ENCODE measurements around the gene PTRHD1. TPM values are rescaled to one million over a fixed set of nuclear protein-coding genes. Genes with fewer than 3 reads are reported as not detected.

PTRHD1 gene
- total RNA-seq, 1 donor from 2014 or later = 42.7 TPM

DNA sequence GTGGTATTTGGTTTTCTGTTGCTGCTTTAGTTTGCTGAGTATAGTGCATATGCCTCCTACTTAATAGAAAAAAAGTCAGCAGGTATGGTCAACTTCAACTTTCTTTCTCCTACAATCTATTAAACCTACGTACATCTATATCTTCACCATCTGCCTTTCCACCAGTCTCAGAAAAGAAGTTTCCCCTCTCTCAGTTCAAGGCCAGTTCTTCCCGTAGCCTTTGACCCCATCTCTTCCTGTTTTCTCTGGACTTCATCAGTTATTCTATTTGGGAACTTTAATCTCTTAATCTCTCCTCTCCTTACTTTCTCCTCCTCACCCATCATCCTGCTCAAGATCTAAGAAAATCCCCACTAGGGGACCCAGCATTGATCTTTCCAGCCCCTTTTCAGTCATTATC, 5.7 kb downstream of the PTRHD1 start:
- Mint-ChIP-seq H3K27ac (ENCODE audit: unreplicated experiment) (no peak overlapping the region), H3K4me1 (peaks cover 33% of the 10 kb centered on the region), H3K27me3 (ENCODE audit: low read depth) (no peaks in the 10 kb centered on the region), H3K36me3 (ENCODE audit: low read depth) (no peaks in the 10 kb centered on the region), H3K9me3 (peaks cover 3% of the 10 kb centered on the region), H3K4me3 (peak overlapping the region; percentile 20)
- no peak for DNase-seq (ENCODE audit: low read depth, low spot score)
- TF ChIP-seq, protein P1, sequence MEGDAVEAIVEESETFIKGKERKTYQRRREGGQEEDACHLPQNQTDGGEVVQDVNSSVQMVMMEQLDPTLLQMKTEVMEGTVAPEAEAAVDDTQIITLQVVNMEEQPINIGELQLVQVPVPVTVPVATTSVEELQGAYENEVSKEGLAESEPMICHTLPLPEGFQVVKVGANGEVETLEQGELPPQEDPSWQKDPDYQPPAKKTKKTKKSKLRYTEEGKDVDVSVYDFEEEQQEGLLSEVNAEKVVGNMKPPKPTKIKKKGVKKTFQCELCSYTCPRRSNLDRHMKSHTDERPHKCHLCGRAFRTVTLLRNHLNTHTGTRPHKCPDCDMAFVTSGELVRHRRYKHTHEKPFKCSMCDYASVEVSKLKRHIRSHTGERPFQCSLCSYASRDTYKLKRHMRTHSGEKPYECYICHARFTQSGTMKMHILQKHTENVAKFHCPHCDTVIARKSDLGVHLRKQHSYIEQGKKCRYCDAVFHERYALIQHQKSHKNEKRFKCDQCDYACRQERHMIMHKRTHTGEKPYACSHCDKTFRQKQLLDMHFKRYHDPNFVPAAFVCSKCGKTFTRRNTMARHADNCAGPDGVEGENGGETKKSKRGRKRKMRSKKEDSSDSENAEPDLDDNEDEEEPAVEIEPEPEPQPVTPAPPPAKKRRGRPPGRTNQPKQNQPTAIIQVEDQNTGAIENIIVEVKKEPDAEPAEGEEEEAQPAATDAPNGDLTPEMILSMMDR (conservative IDR thresholded peaks at IDR 0.05) = no peak

DNA sequence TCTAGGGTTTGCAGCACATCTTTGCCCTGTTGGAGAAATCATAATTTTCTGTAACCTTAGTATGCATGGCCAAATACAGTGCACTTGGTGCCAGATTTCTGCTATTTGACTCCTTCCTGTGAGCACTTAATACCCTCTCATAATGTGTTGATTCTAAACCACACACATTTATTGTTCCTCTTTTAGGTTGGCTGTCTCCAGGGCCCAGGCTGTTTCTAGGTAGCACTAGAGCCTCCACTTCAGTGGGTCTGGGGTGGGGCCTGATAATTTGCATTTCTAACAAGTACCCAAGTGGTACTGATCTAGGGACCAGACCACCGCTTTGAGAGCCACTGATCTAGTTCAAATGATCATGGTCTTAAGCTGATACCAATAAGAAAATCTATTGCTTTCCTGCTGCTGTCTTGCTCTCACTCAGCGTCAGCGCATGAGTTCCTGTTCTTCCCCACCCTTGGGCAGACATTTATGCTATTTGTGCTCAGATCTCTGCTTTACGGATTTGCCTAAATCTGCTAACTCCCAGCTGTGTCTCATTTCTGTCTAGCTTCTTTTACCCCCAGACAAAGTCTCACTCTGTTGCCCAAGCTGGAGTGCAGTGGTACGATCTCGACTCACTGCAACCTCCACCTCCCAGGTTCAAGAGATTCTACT, 7.4 kb downstream of the PTRHD1 start:
- Mint-ChIP-seq H3K36me3 (ENCODE audit: low read depth) (peaks cover 3% of the 10 kb centered on the region), H3K4me3 (no peak overlapping the region), H3K4me1 (peaks cover 25% of the 10 kb centered on the region), H3K9me3 (peaks cover 5% of the 10 kb centered on the region), H3K27ac (ENCODE audit: unreplicated experiment) (no peak overlapping the region), H3K27me3 (ENCODE audit: low read depth) (no peaks in the 10 kb centered on the region)
- DNase-seq (ENCODE audit: low read depth, low spot score) = no peak
- TF ChIP-seq, protein P1 (conservative IDR thresholded peaks at IDR 0.05) = no peak

DNA sequence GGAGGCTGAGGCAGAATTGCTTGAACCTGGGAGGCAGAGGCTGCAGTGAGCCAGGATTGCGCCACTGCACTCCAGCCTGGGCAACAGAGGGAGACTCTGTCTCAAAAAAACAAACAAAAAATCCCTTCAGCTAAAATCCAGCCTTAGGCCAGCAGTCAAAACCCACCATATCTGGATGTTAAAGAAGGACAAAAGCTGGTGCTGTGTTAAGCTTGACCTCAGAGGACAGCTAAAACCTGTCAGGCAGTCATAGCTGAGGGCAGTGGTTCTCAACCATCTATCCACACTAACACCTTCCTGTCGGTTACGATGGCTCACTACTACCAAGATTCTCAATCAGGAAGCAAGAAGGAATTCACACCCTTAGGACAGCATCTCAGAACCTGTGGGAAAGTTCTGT, 9.6 kb downstream of the PTRHD1 start:
- peaks cover 16% of the 10 kb centered on the region for H3K4me1 Mint-ChIP-seq
- peaks cover 5% of the 10 kb centered on the region for H3K9me3 Mint-ChIP-seq
- peaks cover 3% of the 10 kb centered on the region for H3K36me3 Mint-ChIP-seq (ENCODE audit: low read depth)
- DNase-seq (ENCODE audit: low read depth, low spot score) = no peak
- H3K4me3 Mint-ChIP-seq = no peak overlapping the region
- TF ChIP-seq, protein P1 (conservative IDR thresholded peaks at IDR 0.05) = no peak
- H3K27me3 Mint-ChIP-seq (ENCODE audit: low read depth) = no peaks in the 10 kb centered on the region
- H3K27ac Mint-ChIP-seq (ENCODE audit: unreplicated experiment) = peak overlapping the region; percentile 4

DNA sequence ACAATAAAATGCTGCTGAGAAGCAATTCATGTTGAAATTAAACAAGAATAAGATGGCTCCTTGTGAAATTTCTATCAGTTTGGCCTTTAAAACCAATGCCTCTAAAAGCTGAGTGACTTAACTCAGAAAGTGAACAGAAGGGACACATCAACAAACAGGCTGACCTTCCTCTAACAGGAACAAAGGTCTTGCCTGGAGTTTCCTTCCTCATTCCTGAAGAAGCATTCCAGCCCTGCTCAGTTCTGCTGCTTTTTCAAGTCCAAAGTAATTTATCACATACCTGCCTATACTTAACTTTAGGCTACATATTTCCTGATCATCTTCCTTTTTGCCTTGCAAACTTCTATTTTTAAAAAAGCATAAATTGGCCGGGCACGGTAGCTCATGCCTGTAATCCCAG, 14.1 kb downstream of the PTRHD1 start:
- no peak for DNase-seq (ENCODE audit: low read depth, low spot score)
- TF ChIP-seq, protein P1 (conservative IDR thresholded peaks at IDR 0.05) = no peak
- peaks cover 5% of the 10 kb centered on the region for H3K4me1 Mint-ChIP-seq
- H3K27me3 Mint-ChIP-seq (ENCODE audit: low read depth) = no peaks in the 10 kb centered on the region
- H3K36me3 Mint-ChIP-seq (ENCODE audit: low read depth) = peaks cover 3% of the 10 kb centered on the region
- no peak overlapping the region for H3K4me3 Mint-ChIP-seq
- no peak overlapping the region for H3K27ac Mint-ChIP-seq (ENCODE audit: unreplicated experiment)
- H3K9me3 Mint-ChIP-seq = peaks cover 2% of the 10 kb centered on the region

DNA sequence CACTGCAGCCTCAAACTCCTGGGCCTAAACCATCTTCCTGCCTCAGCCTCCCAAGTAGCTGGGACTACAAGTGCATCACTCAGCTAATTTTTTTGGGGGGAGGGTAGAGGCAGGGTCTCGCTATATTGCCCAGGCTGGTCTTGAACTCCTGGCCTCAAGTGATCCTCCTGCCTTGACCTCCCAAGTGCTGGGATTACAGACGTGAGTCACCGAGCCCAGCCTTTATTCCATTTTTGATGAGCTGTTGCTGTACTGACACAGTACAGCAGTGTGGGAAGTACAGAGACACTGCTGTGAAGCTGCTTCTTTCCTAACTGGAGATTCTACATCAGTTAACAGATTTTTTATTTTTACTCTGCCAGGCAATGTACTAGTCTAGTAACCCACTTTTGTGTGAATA, 18.8 kb downstream of the PTRHD1 start:
- Mint-ChIP-seq H3K36me3 (ENCODE audit: low read depth) (peaks cover 14% of the 10 kb centered on the region), H3K27ac (ENCODE audit: unreplicated experiment) (no peak overlapping the region), H3K9me3 (no peaks in the 10 kb centered on the region), H3K4me3 (no peak overlapping the region), H3K4me1 (no peaks in the 10 kb centered on the region), H3K27me3 (ENCODE audit: low read depth) (no peaks in the 10 kb centered on the region)
- no peak for DNase-seq (ENCODE audit: low read depth, low spot score)
- TF ChIP-seq, protein P1 (conservative IDR thresholded peaks at IDR 0.05) = no peak
